ENCODE measurements around the gene IL25.
"Not testable (repeated sequence)": the region's sequence is repeated elsewhere in the genome, so short reads cannot be mapped to it uniquely, and the experiment has no call there.

The IL25 gene

DNA sequence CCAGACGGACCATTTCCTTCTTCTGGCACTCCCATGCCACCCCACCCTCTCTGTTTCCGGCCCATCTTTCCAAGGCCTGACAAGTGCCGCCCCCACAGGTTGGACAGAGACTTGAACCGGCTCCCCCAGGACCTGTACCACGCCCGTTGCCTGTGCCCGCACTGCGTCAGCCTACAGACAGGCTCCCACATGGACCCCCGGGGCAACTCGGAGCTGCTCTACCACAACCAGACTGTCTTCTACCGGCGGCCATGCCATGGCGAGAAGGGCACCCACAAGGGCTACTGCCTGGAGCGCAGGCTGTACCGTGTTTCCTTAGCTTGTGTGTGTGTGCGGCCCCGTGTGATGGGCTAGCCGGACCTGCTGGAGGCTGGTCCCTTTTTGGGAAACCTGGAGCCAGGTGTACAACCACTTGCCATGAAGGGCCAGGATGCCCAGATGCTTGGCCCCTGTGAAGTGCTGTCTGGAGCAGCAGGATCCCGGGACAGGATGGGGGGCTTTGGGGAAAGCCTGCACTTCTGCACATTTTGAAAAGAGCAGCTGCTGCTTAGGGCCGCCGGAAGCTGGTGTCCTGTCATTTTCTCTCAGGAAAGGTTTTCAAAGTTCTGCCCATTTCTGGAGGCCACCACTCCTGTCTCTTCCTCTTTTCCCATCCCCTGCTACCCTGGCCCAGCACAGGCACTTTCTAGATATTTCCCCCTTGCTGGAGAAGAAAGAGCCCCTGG is 3.1 kb downstream of the IL25 start:
- no peak for DNase-seq (ENCODE audit: low read depth, low spot score)

DNA sequence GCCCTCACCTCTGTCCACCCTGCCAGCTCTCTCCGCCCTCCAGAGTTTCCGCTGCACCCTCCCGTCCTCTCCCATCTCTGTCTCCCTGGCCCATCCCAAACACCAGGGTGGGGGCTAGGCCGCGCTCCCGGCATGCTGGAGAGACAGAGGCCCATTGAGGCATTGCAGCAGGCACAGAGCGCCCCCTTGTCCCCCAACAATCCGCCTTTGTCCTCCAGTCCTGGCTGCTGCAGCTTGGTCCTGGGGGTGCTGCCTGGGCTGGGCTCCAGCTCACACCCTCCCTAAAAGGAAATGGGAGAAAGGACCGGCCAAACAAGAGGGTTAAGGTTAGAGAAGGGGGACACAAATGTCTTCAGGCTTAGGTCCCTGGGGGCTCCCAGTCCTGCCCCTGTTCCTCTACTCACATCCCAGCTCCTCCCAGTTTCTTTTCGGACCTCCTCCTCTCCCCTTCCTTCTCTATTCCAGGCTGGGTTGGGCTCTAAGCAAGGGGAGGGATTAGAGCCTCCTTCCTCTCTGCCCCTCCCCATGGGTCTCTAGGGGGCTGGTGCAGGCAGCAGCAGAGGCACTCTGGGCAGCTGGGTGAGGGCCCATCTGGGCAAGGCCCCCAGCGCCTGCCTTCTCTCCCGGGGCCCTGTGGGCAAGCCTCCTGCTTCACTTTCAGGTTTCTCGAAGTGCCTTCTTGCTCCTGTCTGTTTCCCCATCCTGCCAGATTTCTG is 4.0 kb downstream of the IL25 start, which contains the start of gene CMTM5:
Gene CMTM5 (plus strand): TSS at position 565 of the 716 bp plus-strand sequence. CDS start 206 bp downstream, outside the sequence.
- no peak for DNase-seq (ENCODE audit: low read depth, low spot score)

DNA sequence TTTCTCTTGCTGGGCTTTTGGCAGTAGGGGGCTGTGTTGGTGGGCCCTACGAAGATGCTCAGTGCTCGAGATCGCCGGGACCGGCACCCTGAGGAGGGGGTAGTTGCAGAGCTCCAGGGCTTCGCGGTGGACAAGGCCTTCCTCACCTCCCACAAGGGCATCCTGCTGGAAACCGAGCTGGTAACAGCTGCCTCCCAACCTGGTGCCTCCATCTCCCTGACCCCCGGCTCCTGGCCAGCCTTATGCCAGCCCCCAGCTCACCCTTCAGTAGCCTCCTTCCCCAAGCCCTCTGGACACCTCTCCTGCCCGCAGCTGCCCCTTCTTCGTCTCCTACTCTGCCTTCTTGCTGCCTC is 4.6 kb downstream of the IL25 start:
- DNase-seq (ENCODE audit: low read depth, low spot score), result no peak

DNA sequence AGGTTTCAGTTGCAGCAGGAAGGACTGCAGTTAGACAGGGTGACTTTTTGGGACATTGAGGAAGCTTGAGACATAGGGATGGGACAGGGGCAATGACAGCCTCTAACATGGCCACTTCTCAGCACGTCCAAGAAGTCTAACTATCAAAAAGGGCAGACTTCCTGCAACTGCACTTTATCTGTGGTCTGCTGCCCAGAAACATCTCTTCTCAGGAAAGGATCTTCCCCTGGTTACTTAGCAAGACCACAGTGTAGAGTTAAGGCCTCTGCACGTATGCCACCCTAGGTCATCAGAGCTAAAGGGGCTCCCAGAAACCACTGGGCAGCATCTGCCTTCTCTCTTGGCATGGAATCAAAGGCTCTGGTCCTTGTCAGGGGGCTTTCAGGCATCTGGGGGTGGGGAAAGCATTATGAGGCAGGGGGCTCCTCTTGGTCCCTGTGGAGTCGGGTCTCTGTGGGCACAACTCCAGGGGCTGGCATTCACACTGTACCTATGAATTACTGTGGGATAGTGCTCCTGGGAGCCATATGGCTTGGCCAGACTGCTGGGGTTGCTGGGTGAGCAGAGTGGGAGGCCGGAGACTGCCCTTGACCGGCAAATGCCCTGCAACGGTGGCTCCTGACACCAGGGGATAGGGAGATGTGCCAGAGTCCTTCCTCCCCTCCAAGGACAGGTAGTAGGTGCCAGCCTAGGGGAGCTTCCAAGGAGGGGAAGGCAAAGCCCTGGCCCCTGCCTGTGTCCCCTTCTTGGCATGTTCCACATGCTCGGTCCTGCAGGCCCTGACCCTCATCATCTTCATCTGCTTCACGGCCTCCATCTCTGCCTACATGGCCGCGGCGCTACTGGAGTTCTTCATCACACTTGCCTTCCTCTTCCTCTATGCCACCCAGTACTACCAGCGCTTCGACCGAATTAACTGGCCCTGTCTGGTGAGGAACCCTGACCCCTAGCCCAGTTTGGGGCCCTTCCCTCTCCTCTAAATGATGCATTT is 5.3 kb downstream of the IL25 start:
- no peak for DNase-seq (ENCODE audit: low read depth, low spot score)

DNA sequence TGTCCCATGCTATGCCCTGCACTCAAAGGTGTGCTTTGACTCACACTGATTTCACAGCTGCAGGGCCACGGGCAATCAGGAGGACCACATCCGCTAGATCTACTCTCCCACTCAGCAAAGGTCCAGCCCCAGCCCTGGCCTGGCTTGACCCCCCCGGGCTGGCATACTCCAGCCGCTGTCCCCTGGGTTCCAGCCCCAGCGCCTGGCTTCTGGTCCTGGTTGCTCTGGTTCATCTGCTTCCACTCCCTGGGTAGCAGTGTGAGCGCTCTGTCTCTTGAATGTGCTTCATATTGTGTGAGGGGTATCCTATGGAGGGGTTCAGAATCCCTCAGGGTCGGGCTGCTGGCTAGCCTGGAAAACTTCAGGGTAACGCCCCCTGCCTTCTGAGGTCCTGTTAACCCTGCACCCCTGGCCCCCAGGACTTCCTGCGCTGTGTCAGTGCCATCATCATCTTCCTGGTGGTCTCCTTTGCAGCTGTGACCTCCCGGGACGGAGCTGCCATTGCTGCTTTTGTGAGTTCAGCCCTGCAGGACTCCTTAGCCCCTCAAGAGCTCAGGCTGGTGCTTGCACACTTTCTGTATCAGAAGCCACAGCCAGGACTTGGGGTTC is 6.1 kb downstream of the IL25 start:
- no peak for DNase-seq (ENCODE audit: low read depth, low spot score)

DNA sequence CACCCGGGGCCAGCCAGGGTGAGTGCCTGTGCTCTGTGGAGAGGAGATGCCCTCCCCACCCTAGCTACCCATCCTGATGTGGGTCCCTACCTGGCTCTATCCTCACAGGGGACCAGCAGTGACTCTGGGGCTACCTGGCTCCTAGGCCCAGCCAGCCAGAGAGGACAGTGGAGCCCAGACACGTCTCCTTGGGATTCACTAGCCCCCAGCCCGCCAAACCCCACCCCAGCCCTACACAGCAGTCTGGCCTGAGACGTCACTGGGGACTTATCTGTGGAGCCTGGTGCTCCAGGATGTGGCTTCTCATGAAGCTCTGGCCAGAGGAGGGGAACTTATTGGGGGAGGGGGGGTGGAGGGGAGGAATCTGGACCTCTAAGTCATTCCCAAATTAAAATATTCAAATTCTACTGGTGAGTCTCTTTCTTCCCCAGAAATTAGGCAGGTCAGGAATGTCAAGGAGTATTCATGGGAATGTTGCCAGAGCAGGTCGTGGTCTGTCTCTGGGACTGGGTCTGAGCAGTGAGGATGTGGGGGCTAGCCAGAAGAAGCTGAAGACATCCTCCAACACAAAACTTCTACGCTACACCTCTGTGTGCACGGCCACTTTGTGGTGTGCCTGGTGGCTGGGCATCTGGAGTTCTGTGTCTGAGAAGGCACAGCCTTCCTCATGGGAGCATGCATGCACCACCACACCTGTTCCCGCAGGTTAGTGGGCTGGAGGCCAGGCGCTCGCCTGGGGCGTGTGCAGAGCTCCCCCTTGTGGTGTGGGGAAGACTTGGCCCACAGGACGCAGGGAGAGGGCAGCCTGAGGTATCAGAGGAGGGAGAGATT is 7.0 kb downstream of the IL25 start:
- no peak for DNase-seq (ENCODE audit: low read depth, low spot score)

DNA sequence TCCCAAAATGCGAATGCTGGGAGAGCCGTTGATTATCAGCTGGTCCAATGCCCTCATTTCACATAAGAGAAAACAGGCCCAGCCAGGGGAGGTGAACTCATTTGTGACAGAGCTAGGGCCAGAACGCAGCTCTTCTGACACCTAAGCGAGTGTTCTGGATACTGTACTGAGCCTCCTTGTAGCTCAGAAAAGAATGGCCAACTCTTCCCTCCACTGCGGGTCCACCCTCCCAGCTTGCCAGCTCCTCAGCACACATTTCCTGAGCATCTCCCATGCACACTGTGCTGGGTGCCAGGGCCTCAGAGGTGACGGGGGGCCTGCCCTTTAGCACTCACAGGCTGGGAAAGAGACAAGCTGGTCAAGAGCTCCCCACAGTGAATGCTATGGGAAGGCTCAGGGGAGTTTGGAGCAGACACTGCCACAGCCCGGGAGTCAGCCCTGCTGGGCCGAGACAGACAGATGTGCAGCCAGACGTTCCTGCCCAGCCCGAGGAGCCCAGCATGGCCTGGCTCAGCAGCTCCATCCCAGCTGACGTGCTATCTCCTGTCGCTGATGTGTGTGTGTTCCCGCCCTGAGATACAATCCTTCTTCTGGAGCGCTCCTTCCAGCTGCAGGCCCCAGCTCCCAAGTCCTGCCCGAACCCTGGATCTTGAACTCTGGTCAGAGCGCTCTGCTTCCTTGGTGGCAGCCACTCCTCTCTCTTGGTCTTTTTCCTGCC is 7.7 kb downstream of the IL25 start:
- no peak for DNase-seq (ENCODE audit: low read depth, low spot score)

DNA sequence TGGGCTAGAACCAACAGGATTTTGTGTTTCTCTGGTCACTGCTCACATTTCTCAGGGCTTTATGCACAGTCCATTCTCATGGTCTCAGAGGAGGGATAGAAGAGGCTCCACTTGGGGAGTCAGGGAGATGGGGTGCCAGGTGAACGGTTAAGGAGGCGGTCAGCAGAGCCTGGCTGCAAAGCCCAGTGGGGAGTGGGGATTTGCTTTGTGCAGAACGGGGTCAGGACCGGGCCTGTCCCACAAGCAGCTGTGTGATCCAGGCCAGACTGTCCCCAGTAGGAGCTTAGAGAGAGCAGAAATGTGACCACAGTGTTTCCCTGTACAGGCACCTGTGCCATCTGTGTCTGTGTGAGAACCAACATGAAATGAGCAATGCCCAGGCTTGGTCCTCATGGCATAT is 8.4 kb downstream of the IL25 start:
- no peak for DNase-seq (ENCODE audit: low read depth, low spot score)

DNA sequence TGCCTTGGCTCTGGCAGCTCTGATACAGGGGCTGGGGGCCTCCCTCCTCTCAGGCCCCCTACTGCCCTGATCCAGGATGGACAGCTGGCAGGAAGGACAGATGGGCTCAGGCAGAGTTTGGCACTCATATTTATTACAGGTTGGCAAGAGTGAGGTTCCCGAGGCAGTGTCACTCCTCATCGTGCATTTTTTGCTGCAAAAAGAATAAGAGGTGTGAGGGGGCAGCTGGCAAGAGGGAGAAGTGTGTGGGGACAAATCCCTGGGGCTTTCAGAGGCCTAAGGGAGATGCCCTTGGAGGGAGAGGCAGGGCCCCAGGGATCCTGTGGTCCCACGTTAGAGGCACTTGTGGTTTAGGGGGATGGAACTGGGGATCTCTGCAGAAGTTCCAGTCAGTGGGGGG is 9.3 kb downstream of the IL25 start:
- DNase-seq (ENCODE audit: low read depth, low spot score), result no peak

DNA sequence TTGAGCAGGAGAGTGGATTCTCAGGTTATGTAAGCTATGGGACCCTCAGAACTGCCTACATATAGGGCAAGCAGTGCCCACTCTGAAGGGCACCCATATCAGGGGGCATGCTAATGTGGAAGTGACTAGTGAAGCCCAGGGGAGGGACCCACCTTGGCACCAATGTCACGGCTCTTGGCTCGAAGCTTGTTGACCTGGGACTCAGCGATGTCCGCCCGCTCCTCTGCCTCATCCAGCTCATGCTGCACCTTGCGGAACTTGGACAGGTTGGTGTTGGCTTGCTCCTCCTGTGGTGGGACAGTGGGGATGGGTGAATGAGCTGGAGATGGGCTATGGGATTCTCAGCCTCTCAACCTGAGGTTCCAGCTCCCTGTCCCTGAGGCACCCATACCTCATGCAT is 9.7 kb downstream of the IL25 start:
- no peak for DNase-seq (ENCODE audit: low read depth, low spot score)

DNA sequence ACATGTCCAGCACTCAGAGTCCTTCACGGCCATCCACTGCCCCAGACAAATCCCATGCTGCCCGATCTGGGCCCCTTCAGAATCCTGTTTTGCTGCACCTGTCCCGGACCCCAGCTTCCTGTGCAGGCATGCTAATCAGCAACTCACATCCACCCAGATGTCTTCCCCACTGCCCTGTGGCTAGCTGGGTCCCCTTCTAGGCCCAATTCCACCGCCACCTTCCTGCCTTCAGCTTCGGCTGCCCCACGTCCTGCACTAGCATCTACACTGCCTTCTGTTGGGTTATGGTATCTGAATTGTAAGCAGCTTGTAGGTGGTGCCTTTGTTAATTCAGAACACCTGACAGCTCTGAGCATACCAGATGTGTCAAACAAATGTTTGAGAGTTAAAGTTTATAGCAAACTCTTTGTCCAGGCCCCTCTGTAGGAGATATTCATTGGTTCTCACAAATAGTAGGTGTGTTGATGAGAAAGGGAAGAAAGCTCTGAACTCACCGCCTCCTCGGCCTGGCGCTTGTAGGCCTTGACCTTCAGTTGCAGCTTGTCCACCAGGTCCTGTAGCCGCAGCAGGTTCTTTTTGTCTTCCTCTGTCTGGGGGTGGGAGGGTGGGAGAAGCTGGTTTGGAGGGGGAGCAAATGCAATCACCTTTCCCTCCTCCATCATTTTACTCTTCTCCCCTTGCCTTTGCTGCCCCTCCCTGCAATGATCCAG is 10.3 kb downstream of the IL25 start:
- no peak for DNase-seq (ENCODE audit: low read depth, low spot score)

DNA sequence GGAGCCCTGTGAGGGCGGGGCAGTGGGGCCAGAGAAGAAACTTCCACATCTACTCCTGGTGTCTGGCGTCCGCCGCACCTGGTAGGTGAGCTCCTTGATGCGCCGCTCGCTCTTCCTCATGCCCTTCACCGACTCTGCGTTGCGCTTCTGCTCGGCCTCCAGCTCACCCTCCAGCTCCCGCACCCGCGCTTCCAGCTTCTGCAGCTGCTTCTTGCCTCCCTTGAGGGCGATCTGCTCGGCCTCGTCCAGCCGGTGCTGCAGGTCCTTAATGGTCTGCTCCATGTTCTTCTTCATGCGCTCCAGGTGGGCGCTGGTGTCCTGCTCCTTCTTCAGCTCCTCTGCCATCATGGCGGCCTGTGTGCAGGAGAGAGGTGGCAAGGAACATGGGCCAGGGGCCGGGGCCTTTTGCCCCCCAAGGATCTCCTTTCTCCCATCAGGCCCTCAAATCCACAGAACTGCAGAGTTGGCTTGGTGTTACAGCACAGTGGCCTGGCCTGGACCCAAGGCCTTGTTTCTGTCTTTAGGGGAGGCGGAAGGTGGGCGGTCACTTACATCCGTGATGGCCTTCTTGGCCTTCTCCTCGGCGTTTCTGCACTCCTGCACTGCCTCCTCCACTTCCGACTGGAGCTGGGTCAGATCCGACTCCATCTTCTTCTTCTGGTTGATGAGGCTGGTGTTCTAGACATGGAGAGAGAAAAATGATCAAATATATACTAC is 11.9 kb downstream of the IL25 start:
- DNase-seq (ENCODE audit: low read depth, low spot score), result no peak

DNA sequence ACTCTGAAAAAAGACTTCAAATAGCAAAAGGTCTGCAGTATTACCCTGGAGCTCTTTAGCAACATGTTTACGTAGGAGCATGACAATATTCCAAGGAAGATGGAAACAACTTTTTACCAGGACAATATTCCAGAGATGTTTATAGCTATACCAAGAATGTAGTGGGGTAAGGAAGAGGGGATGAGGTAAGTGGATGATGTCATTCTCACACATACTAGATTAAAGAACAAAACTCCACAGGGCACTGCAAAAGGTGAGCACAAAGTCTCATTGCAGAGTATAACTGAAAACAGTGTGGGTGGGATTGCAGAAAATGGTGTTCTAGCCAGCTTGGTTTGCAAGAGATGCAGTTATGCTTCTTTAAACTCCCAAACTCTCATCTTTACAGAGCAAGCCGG is 12.6 kb downstream of the IL25 start:
- DNase-seq (ENCODE audit: low read depth, low spot score), result no peak

DNA sequence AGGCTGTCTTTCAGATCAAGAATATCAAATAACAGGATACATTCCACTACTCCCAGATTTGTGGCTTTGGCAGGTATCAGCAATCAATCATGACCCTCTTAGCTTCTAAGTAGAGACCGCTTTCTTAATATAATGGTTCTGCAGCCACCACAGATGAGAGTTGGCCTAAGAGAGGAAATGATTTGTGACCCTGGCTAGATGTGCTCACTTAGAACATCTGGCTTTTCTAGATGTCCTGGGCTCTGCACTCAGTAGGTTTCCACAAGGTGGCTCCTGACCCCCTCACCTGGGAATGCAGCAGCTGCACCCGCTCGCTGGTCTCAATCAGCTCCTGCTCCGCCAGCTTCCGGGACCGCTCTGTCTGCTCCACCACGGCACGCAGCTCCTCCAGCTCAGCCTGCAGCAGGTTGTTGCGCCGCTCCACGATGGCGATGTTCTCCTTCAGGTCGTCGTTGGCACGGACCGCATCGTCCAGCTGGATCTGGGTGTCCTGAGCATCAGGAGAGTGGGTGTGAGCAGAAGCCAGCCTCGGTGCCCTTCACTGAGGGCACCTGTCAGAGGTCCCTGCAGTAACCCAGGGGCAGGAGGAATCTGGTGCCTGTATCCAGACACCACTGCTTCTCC is 13.1 kb downstream of the IL25 start:
- DNase-seq (ENCODE audit: low read depth, low spot score), result no peak

DNA sequence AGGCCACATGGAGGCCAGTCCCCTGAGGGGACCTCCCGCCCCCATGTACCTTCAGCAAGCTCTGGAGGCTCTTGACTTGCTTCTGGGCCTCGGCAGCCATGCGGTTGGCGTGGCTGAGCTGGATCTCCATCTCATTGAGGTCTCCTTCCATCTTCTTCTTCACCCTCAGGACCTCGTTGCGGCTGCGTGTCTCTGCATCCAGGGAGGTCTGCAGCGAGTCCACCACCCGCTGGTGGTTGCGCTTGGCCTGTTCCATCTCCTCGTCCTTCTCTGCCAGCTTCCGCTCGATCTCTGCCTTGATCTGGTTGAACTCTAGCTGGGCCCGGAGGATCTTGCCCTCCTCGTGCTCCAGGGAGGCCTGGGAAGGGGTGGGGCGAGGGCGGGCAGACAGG is 13.7 kb downstream of the IL25 start:
- not testable (repeated sequence) for DNase-seq (ENCODE audit: low read depth, low spot score)

DNA sequence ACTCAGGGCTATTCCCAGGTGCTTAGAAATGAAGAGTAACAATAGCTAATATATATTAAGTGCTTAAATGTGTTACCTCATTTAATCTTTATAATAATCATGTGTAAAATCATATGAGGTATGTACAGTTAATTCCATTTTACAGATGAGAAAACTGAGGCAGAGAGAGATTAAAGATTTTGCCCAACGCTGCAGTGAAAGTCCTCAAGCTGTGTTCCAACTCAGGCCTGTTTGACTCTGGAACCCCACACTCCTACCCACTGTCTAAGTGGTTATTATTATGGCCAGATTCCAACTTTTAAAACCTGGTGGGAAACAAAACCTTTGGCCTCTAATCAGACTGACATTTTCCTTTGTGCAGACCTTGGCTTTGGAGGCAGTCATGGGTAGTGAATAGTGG is 14.4 kb downstream of the IL25 start:
- no peak for DNase-seq (ENCODE audit: low read depth, low spot score)

DNA sequence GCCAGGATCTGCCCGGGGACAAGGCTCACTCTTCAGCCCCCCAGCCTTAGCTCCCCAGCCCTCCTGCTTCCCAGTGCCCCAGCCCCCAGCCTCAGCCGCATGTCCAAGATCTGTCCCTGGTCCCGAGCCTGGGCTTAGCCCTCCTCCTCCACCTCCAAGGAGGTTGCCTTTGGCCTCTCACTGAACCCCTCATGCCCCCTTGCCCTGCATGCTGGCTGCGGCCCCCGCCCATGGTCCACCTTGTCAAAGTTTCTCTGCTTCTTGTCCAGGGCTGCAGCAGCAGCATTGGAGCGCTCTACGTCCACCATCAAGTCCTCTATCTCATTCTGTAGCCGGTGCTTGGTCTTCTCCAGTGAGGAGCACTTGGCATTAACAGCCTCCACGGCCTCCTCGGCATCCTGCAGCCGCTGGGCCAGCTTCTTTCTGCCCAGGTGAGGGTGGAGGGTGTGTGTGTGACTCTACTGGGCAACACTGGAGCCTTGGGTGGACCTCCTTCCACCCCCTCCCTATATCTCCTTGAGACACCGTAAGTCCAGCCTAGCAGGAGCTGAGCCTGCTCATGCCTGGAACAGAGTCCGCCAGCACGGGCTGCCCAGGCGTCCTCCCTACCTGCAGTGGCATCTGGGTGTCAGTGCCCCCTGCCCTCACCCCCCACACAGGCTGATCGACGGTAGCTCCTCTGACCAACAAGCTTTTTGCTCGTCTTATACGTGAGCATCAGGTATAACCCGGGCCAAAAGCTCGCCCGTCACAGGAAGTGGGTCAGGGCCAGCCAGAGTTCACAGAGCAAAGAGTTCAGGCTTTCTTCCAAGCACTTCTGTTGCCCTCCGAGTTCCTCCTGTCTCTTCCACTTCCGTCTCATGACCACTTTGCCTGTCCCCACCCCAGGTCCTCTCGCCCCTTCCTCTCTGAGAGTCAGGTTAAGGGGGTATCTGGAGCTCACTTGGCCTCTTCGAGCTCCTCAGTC is 15.6 kb downstream of the IL25 start:
- no peak for DNase-seq (ENCODE audit: low read depth, low spot score)

All from iPS DF 19.7 (cell line).